UCSD-AML1 (cell line): ENCODE measurements around the gene C19orf47.
"Not testable (repeated sequence)": the region's sequence is repeated elsewhere in the genome, so short reads cannot be mapped to it uniquely, and the experiment has no call there.

Source experiments
- DNase-seq: peaks from one replicate; lab custom pipeline; 2025; ENCODE audit not compliant: unreplicated experiment; lab: John Stamatoyannopoulos, UW

Gene C19orf47

DNA sequence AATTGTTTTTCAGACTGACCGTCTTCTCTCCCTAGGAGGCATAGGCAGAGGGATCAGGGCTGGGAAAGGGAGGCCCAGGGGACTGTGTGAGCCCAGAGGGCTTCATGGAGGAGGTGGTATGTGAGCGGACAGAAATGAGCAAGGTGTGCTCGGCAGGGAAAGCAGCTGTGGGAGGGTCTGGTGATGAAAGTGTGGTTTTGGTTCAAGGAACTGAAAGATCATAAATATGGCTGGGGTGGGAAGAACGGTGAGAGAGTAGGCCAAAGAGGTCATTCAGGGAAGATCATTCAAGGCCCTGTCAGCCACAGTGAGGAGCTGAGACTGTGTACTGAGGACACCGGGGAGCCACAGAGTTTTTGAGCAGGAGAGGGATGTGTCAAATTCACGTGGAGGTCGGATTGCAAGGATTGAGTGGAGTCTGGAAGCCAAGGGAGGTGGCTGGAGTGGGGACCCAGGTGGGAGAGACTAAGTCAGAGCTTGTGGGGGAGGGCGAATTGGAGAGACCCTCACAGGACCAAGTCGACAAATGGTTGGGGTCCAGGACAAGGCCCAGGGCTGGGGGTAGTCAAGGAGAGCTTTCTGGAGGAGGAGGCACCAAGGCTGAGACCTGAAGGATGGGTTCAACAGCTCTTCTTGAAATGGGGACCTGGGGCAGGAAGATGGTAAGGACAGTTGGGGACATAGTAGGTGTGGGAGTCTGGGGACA lies 7.9 kb upstream of the C19orf47 start:
- DNase-seq: no peak

DNA sequence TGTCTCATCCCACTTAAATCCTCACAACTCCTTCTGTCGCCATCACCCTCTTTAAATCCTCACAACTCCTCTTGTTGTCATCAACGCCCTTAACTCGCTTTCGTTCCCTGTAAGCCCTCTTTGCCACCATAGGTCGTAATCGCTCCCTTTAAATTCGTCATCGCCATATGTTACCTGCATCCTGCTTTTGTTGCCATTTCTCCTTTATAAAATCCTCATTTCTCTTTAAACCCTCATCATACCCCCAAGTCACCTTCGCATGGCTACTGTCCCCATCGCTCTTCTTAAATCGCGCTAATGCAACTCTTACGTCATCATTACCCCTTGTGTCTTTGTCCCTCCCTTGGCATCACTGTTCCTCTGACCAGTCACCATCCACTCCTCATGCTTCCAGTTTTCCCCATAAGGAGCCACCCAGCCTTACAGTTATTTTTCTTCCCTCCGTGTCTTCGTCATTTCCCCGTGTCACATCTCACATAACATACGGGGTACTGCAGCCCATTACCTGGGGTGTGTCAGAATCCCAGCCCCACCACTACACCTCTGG lies 837 bp upstream of the C19orf47 start:
- DNase-seq: no peak

DNA sequence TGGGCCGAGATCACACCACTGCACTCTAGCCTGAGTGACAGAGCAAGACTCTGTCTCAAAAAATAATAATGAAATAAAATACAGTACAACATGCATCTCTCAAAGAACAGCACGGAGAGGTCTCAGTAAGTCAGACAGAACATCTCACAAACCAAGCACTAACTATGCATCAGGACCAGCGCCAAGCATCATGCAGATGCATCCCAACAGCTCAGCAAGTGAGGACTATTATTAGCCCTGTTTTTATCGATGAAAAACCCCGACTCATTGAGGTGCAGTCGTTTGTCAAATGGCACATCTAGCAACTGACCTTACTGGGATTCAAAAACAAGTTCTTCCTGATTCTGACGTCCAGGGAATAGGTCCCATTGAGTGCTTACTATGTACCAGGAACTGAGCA lies 3.8 kb downstream of the C19orf47 start:
- no peak for DNase-seq

DNA sequence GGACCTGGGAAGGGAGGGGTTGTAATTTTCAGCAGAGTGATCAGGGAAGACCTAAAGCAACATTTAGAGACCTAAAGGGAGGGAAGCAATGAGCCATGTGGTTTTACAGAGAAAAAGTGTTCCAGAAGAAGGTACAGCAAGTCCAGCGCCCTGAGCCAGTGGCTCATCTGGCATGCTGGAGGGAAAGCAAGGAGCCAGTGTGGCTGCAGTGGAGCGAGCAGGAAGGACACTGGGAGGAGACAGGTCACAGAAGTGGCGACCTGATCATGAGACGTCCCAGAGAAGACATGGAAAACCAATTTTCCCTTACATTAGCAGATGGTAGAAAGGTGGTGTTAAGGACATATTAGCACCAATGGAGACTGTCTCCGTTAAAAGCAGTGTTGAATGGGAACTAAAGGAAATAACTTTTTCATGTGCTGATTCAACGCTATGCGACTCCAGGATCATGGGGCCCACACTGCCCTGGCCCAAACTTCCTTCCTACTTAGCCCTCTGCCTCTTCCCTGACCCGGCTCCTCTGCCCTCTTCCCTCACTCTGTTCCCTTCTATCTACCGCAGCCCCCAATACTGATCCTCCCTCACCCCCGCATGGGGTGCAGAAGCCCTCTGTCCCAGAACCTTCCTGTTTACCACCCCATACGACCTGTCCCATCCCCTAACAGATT lies 5.4 kb downstream of the C19orf47 start:
- DNase-seq: no peak

DNA sequence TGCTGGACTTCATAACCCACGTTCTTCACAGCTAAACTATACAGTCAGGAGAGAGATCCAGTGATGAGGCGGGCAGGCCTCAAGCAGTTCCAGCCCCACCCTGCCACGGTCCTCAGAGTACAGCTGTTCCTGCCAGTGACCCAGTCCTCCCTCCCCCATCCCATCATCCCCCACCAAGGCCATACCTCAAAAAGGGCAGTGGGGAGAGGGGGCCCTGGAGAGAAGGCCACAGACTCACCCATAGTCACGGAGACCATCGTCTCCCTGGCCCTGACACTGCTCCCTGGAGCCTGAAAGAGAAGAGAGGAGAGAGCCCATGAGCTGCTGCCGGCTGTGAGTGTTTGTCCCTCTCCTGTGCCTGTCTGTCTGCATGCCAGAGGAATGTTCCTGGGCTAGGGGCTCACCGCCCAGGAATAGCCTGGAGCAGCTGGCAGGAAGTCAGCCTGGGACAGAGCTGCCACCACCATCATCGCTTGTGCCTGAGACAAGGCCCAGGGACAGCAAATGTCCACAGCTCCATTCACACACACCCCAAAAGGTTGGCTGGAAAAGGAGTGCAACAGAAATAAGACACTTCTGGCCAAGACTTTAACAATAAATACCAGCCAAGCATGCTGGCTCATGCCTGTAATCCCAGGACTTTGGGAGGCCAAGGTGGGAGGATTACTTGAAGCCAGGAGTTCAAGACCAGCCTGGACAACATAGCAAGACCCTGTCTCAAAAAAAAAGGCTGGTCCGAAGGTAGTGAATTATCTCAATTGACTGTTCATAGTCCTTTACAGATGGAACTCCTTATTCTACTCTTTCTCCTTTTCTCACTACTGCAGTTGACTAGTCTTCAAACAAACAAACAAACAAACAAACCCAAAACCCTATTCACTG lies 6.4 kb downstream of the C19orf47 start:
- no peak for DNase-seq

DNA sequence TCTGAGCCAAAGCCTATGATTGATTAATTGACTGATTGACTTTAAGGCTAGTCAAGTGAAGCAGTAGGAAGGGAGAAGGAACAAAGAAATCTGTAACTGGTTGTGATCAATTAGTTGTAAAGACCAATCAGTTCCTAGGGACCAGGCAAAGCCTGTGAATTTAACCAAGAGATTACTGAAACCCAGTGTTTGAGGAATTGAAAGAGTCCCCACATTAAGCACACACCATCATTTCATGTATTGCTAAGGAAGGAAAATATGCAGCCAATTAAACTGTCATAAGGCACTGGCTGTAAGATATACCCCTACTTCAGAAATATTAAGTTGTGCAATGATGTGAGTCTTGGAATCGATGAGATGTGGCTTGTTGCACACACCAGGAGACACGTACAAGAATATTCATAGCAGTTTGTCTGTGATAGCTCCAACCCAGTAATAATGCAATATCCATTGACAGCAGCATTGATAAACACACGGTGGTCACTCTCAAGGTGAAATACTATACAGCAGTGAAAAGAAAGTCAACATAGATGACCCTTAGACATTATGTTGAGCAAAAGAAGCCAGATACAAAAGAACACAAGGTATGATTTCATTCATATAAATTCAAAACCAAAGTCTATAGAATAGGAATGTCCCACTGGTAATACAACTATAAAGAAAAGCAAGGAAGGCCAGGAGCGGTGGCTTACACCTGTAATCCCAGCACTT lies 9.0 kb downstream of the C19orf47 start:
- no peak for DNase-seq

DNA sequence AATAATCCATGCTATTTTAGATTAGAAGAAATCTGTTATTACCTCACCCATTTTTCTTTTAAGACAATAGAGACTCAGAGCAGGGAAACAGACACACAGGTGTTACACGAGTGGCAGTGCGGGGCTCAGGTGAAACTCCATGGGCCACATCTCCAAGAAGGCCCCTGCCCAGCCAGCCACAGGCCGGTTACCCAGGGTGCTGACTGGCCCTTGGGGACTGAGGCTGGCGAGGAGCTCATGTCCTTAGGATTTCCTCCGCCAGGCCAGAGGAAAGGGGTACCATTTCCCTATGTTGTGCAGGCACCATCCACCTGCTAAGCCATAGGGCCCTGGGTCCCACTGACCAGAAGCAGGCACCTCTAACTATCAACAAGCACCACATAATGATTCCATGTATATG lies 10.6 kb downstream of the C19orf47 start:
- DNase-seq: no peak

DNA sequence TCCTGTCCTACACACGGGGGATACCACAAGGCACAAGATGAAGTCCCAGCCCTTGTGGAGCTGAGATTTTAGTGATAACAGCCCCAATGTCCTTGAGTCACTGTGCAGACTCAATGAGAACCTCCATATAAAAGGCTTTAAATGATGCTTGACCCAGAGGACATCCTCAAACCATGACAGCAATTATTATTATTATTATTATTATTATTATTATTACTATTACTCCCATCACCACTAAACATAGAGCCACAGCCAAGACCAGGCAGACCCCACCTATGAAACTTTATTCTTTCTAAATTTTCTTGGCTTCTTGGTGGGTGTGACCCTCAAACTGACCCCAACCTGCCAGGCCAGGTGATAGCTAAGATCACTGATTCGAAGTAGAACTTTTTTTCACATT lies 11.1 kb downstream of the C19orf47 start:
- no peak for DNase-seq

DNA sequence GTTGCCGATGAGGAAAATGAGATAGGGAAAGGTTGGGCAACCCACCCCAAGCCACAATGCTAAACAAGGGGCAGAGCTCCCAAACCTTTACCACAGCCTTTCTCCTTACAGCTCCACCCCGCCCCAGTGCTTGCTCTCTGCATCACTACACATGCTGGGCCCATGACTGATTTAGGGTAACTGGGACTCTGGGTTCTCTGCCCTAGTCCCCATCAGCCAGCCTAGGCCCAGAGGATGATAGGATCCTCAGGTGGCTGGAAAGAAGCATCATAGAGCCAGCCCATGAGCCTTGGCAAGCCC lies 11.6 kb downstream of the C19orf47 start:
- DNase-seq: no peak

DNA sequence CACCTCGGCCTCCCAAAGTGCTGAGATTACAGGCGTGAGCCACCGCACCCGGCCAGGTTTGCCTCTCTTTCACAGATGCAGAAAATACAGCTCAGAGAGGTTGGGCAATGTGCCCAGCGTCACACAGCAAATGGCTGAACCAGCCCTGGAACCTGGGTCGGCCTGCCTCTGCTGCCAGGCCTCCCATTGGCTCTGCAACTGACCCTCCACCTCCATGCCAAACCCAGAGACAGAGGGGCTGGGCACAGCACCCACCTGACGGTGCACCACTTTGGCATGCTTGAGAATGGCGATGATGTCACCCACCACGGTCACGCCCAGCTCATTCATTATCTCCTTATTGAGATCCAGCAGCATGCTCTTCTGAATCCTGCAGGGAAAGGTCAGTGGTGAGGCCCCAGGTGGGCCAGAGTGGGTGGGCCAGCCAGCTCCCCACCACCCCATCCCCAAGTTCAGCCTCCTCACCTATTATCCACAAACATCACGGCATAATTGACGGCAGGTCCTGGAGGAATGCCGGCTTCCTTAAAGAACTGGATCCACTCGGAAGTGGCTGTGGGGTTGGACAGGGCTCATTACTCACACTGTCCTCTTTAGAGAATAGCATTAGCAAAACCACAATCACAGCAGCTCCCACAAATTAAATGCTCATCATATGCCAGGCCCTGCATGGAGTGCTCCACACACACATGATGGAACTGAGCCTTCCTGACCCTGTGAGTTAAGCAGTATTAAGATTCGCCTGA lies 12.2 kb downstream of the C19orf47 start:
- DNase-seq: no peak

DNA sequence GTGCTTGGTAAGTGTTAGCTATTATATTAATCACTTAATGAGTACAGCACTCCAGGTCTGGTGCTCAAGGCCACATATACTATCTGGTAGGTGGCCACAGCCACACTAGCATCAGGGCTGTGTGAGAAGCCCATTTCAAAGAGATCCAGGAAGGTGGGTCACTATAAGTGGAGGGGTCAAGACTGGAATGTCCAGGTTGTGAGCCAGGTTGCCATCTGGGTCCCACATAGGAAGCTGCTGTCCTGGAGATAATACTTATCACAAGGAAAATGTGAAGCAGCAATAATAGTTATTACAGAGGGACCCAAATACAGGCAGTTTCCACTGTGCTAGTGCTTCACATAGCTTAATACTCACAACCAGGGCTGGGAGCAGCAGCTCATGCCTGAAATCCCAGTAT lies 13.1 kb downstream of the C19orf47 start:
- DNase-seq: no peak

DNA sequence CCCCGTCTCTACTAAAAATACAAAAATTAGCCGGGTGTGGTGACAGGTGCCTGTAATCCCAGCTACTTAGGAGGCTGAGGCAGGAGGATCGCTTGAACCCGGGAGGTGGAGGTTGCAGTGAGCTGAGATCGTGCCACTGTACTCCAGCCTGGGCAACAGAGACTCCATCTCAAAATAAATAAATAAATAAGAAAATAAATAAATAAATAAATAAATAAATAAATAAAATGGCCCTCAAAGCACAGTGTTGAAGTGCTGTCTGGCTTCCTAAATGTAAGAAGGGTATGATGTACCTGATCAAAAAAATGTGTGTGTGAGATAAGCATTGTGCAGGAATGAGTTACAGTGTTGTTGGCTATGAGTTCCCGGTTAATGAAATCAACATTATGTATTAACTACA lies 15.1 kb downstream of the C19orf47 start:
- DNase-seq: not testable (repeated sequence)

DNA sequence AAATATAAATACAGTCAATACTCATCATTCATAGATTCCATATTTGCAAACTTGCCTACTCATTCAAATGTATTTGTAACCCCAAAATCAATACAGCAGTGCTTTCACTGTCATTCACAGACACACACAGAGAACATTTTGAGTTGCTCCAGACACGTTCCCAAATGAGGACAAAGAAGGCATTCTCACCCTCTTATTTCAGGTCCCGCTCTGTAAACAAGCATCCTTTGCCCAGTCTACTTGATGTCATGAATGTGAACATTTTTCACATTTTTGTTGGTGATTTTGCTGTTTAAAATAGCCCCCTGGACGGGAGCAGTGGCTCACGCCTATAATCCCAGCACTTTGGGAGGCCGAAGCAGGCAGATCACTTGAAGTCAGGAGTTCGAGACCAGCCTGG lies 15.5 kb downstream of the C19orf47 start:
- DNase-seq: no peak

DNA sequence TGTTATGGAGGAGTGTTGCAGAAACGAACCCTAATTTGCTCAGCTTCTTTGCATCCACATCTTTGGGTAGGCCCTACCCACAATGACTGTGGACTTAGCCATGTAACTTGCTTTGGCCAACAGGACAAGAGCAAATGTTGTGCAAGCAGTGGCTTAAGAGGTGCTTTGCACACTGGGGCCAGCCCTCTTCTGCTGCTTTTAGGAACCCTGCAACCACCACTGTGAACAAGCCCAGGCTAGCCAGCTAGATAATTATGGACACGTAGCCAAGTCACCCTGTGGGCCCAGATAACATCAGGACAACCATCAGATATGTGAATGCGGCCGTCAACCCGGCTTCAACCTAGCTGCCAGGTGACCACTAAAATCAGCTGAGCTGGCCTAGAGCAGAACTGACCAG lies 17.1 kb downstream of the C19orf47 start:
- no peak for DNase-seq

DNA sequence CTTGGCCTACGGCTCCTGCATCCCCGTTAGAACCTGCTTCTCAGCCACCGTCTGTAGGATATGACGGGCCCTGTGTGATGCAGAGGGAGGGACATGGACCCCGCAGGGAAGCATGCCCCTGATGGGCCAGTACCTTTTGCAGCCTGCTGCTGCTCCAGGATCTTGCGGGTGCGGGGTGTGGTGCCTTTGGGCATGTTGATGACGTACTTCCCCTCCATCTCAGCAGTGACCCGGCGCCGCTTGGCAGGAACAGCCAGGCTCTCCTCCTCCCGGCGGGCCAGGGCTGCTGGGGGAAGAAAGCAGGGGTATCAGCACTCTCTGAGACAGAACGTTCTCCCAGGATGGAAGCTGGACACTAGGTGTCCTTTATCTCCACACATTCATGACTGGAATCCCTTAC lies 22.0 kb downstream of the C19orf47 start:
- no peak for DNase-seq

DNA sequence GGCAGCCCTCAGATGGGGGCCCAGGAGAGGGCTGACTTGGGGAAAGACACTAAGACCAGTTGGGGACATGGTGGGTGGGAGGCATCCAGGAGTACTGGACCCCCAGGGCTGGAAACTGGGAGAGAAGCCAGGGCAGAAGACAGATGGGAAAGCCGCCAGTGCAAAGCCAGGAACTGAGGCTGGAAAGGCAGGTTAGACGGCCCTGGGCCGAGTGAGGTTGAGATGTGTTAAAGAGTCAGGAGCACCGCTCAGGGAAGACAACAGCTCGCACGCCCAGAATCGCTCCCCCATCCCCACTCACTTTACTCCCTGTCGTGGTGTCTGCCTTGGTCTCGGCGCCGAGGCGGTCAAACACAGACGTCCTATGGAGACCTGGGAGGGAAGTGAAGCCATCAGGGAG lies 24.5 kb downstream of the C19orf47 start:
- DNase-seq: no peak

DNA sequence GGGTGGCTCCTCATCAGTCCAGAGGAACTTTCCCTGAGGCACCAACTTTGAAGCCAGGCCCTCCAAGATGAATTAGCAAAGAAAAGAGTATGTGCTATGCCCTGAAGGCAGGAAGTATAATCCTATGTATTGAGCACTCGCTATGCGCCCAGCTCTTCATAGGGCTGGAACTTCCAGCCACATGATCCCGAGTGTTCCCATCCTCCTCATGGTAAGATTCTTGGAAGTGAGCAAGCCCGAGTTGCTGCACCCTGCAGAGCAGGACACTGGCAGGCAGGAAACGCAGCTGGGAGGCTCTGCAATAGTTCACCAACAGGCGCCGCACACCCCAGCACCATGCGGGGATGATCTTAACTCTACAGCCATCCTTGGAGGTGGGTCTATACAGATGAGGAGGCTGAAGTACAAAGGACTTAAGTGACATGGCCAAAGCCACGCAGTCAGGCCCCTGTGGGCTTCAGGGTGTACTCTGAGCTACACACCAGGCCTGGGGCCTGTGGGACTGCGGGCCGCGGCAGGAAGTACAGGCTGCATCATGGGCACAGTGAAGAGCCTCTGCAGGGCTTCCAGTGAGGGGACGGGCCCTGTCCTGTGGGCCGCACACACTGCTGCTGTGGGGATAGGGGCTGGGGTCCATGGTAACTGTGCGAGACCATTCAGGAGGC lies 25.1 kb downstream of the C19orf47 start:
- DNase-seq: no peak

DNA sequence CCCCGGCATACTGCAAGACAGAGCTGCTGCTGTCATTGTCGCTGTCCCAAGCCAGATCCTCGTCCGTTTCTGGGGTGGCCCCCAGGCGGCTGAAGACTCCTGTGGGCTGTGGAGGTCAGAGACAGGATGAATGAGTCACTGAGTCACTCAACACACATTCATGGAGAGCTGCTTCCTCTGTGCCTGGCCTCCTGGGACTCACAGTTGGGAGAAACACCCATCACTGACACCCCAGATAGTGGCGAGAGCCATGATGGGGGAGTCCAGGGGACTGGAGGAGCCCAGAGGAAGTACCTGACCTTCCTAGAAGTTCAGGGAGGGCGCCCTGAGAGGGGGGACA lies 26.0 kb downstream of the C19orf47 start:
- DNase-seq: no peak

DNA sequence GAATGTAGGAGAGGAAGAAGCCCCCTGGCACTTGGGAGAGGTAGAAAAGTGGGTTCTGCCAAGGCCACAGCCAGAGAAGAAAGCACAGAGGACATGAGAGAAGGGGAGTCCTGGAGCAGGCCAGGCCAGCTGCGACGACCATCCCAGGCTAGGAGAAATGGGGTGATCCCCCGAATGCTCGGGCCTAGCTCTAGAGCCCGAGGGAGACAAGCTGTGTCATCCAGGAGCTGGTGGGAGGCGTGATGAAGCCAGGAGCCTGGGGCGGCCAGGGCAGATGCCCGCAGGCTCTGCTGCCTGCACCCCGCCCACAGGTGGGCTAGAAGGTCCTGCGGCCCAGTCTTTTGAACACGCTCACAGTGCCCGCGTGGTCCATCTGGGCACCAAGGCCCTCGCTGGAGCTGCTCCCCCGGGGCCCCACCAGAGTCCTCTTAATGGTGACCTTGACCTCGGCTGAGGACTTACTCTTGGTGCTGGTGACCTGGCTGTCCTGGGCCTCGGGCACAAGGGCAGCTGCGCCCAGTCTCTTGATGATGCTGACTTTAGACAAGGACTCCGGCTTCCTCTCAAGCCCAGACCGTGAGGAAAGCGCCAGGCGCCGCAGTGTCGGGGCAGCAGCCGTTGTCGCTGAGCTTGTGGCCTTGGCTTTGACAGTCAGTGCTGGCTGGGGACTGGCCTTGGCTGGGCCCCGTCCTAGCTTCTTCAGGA lies 26.5 kb downstream of the C19orf47 start:
- no peak for DNase-seq

DNA sequence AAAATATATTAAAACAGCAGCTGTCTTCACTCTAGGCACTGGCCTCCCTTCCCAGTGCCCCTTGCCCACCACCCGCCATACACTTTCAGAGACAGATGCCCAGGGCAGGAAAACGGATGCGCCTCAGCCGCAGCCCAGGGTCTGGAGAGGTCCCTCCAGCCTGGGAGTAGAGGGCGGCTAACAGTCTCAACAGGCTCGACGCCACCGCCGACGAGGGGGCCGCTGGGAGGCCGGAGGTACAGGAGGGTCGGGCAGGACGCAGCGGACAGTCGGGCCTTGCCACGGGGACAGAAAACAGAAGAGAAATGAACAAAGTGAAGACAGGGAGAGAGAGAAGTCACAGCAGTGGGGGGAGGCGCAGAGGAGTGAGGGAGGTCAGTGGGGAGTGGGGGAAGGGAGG lies 27.1 kb downstream of the C19orf47 start:
- DNase-seq: no peak
